Colonic mucosa (tissue), 4 donors: ENCODE results near the gene LSM2. TPM values are rescaled to one million over a fixed set of nuclear protein-coding genes. Genes with fewer than 3 reads are reported as not detected.
A peak's percentile ranks its signal among the peaks of the same experiment; 100 is the strongest.
"Not testable (repeated sequence)": the region's sequence is repeated elsewhere in the genome, so short reads cannot be mapped to it uniquely, and the experiment has no call there.

ENCODE experiments used
- DNase-seq: peaks from one replicate; pipeline ENCODE4 v3.0.0-alpha.2; 2020
- H3K27ac ChIP-seq: fragments of 200-600 bp; one replicate; pipeline ENCODE4 v1.8.0; 2021
- H3K27me3 ChIP-seq: fragments of 200-600 bp; one replicate; pipeline ENCODE4 v1.8.0; 2021
- H3K36me3 ChIP-seq: fragments of 200-600 bp; one replicate; pipeline ENCODE4 v1.8.0; 2021
- H3K4me1 ChIP-seq: fragments of 200-600 bp; one replicate; pipeline ENCODE4 v1.8.0; 2021; ENCODE audit warnings: mild to moderate bottlenecking
- H3K4me3 ChIP-seq: fragments of 200-600 bp; one replicate; pipeline ENCODE4 v1.8.0; 2021
- H3K9ac ChIP-seq, 2 donors: one replicate each; pipeline ENCODE4 v1.7.0; 2013; ENCODE audit warnings: control low read depth in 2 of 2, low read depth in 2 of 2, low read length in 2 of 2
- H3K9me3 ChIP-seq: fragments of 200-600 bp; one replicate; pipeline ENCODE4 v1.8.0; 2021
- intact Hi-C: fragments of 100-400 bp; cut with DNase I; formaldehyde crosslinking; loops from one replicate; pipeline ENCODE4 v1.14.1; 2022
- total RNA-seq, 2 donors: library from RNA; stranded (reverse); fragmentation: NEBNext Ultra II Directional in 1 of 2; extraction: Animal tissue kit (Norgen Biotek cat#: 25700) in 1 of 2; gene quantifications; one replicate each; pipeline ENCODE4 v1.2.1, GENCODE V29; 2021
- TF ChIP-seq, protein P1 (sequence below): fragments of 200-600 bp; IDR thresholded peaks from one replicate; pipeline ENCODE4 v1.8.0; 2022; ENCODE audit warnings: antibody characterized with exemption, mild to moderate bottlenecking
- donor health status: healthy.
- donor health status: DM: no; HTN: no; CAD: no.
- donor health status: DM: no; HTN: no; CAD: no.

LSM2 gene
- total RNA-seq, 2 donors from 2014 or later = 37.6 to 61.3 TPM

DNA sequence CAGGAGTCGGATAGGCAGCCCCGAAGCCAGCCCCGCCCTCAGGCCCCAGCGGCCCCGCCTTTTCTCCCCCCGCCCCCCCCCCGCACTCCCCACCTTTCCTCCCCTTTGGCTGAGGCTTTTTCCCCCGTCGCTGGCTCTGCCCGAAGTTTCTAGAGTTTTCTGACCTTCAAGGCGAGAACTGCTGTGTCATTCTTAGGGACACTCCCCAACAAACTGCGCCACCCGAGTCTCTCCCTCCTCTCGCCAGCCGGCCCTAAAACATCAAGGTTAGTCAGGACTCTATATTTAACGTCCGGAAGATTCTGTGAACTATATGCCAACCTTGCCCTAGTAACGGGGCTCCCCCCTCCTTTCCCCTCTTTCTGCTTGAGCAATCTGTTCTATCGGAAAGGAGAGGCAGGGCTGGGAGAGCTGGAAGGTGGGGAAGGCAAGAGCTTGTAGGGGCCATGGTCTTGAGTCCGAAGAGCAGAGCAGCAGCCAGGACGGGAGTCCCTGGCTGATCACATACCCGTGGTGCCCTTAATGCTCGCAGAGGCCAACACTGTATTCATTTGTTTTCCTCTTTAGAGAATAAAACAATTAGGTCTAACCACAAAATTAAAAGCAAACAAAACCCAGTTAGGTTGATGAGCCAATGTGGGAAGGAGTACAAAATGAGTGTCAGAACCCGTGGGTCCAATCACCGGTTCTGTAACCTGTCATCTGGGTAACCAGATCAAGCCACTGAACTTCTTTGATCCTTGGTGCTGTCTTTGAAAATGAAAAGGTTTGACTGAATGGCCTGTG, 15.5 kb upstream of the LSM2 start:
- H3K27ac ChIP-seq = peak overlapping the region; percentile 99
- H3K4me1 ChIP-seq = peaks cover 7% of the 10 kb centered on the region
- peak overlapping the region; percentile 86 to 99 for H3K9ac ChIP-seq
- H3K27me3 ChIP-seq = no peaks in the 10 kb centered on the region
- H3K4me3 ChIP-seq = peak overlapping the region; percentile 41
- no peaks in the 10 kb centered on the region for H3K9me3 ChIP-seq
- peak; percentile 93 for DNase-seq
- TF ChIP-seq, protein P1, sequence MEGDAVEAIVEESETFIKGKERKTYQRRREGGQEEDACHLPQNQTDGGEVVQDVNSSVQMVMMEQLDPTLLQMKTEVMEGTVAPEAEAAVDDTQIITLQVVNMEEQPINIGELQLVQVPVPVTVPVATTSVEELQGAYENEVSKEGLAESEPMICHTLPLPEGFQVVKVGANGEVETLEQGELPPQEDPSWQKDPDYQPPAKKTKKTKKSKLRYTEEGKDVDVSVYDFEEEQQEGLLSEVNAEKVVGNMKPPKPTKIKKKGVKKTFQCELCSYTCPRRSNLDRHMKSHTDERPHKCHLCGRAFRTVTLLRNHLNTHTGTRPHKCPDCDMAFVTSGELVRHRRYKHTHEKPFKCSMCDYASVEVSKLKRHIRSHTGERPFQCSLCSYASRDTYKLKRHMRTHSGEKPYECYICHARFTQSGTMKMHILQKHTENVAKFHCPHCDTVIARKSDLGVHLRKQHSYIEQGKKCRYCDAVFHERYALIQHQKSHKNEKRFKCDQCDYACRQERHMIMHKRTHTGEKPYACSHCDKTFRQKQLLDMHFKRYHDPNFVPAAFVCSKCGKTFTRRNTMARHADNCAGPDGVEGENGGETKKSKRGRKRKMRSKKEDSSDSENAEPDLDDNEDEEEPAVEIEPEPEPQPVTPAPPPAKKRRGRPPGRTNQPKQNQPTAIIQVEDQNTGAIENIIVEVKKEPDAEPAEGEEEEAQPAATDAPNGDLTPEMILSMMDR = no peak
- H3K36me3 ChIP-seq = no peaks in the 10 kb centered on the region
- intact Hi-C loops = no loop called here

DNA sequence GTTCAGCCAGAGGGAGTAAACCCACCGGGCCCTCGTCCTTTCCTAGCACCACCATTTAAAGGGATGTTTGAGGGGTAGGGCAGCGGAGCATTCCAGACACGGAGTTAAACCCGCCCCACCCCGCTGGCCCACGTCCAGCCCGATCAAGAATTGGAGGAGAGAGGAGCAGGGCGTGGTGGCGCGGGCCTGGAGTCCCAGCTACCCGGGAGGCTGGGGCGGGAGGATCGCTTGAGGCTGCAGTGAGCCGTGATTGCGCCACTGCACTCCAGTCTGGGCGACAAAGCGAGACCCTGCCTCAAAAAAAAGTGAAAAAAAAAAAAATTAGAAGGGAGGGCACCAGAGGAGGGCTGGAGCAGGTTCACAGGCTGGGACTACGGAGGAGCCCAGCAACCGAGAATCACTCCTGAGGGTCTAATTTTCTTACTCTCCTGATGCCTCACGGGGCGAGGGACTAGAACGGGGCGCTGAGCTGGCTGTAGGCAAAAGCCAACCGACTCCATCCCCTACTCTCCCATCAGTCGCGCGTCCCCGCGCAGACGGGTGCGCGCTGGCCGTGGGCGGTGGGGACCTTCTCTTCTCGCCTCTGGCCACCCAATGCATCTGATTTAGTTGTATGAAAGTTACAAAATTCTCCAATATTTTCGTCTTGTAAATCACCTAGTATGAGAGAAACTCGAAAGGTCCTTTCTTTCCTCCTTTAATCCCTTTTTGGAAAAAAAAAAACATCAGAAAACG, 14.7 kb upstream of the LSM2 start:
- H3K27me3 ChIP-seq = no peaks in the 10 kb centered on the region
- H3K36me3 ChIP-seq = no peaks in the 10 kb centered on the region
- peaks cover 7% of the 10 kb centered on the region for H3K4me1 ChIP-seq
- H3K4me3 ChIP-seq = peak overlapping the region; percentile 41
- TF ChIP-seq, protein P1 = no peak
- H3K9me3 ChIP-seq = no peaks in the 10 kb centered on the region
- DNase-seq = peak; percentile 96
- H3K27ac ChIP-seq = peak overlapping the region; percentile 99
- peak overlapping the region; percentile 86 to 99 for H3K9ac ChIP-seq
- intact Hi-C loops = no loop called here

DNA sequence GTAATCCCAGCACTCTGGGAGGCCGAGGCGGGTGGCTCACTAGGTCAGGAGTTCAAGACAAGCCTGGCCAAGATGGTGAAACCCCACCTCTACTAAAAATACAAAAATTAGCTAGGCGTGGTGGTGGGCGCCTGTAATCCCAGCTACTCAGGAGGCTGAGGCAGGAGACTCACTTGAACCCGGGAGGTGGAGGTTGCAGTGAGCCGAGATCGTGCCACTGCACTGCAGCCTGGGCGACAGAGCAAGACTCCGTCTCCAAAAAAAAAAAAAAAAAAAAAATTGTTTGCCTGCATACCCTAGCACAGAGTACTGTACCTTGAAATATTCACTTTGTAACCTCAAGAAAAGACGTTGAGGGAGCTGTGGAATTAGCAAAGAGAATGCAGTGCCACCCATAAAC, 13.6 kb upstream of the LSM2 start:
- peak overlapping the region; percentile 99 for H3K27ac ChIP-seq
- H3K27me3 ChIP-seq, H3K4me3 ChIP-seq, DNase-seq, H3K9me3 ChIP-seq, intact Hi-C loops, H3K4me1 ChIP-seq, H3K9ac ChIP-seq, H3K36me3 ChIP-seq: not testable (repeated sequence)

DNA sequence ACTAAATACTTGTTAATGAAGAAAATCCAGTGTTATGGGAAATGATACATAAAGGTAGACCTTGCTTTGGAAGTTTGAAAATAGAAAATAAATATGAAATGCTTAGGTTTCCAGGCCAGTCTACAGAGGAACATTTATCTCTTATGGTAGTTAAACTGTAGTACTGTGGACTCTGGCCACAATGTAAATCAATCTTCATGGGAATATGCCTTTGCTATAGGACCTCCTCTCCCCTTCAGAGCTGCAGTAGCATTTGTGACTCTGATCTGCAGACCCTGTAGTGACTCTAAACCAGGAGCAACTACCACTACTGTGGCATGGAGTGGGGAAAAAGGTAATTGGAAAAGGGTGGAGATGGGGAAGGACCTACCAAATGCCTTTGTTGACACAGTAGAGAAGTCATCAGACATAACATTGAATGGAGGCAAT, 13.1 kb upstream of the LSM2 start:
- no peaks in the 10 kb centered on the region for H3K27me3 ChIP-seq
- intact Hi-C loops = no loop called here
- H3K9me3 ChIP-seq = no peaks in the 10 kb centered on the region
- H3K27ac ChIP-seq = peak overlapping the region; percentile 99
- peaks cover 7% of the 10 kb centered on the region for H3K4me1 ChIP-seq
- no peak overlapping the region for H3K4me3 ChIP-seq
- TF ChIP-seq, protein P1 = no peak
- DNase-seq = peak; percentile 46
- H3K9ac ChIP-seq = no peak overlapping the region
- H3K36me3 ChIP-seq = no peaks in the 10 kb centered on the region

DNA sequence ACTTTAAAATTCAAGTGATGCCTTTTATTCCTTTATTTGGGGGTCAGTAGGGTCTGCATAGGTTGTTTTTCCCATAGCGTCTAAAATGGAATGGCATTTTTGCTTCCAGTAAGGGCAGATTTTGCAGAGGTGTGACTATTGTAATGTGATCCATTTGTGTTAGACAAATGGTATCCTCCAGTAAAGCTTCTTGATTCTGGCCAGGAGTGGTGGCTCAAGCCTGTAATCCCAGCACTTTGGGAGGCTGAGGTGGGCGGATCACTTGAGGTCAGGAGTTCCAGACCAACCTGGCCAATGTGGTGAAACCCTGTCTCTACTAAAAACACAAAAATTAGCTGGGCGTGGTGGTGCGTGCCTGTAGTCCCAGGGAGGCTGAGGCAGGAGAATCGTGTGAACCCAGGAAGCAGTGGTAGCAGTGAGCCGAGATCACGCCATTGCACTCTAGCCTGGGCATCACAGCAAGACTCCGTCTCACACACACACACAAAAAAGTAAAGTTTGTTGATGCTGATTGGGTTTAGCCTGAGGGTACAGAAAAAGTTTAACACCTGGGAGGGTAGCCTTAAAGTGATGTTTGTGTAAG, 11.3 kb upstream of the LSM2 start:
- H3K27me3 ChIP-seq, H3K9me3 ChIP-seq, intact Hi-C loops, H3K36me3 ChIP-seq, H3K4me1 ChIP-seq: not testable (repeated sequence)
- Histone ChIP-seq H3K9ac (peak overlapping the region in 1 of 2 donors; percentile 58), H3K27ac (peak overlapping the region; percentile 80), H3K4me3 (peak overlapping the region; percentile 36)
- DNase-seq = peak; percentile 64

DNA sequence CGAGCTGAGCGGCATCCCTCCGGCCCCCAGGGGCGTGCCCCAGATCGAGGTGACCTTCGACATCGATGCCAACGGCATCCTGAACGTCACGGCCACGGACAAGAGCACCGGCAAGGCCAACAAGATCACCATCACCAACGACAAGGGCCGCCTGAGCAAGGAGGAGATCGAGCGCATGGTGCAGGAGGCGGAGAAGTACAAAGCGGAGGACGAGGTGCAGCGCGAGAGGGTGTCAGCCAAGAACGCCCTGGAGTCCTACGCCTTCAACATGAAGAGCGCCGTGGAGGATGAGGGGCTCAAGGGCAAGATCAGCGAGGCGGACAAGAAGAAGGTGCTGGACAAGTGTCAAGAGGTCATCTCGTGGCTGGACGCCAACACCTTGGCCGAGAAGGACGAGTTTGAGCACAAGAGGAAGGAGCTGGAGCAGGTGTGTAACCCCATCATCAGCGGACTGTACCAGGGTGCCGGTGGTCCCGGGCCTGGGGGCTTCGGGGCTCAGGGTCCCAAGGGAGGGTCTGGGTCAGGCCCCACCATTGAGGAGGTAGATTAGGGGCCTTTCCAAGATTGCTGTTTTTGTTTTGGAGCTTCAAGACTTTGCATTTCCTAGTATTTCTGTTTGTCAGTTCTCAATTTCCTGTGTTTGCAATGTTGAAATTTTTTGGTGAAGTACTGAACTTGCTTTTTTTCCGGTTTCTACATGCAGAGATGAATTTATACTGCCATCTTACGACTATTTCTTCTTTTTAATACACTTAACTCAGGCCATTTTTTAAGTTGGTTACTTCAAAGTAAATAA, 10.6 kb upstream of the LSM2 start:
- H3K4me3 ChIP-seq = peak overlapping the region; percentile 36
- peak overlapping the region; percentile 16 to 70 for H3K9ac ChIP-seq
- intact Hi-C loops, H3K4me1 ChIP-seq, H3K27me3 ChIP-seq, H3K36me3 ChIP-seq, H3K9me3 ChIP-seq: not testable (repeated sequence)
- peak; percentile 61 for DNase-seq
- peak overlapping the region; percentile 80 for H3K27ac ChIP-seq
